Fibroblast of gingiva (primary cell): ENCODE data around the gene OSBP2.
A peak's percentile ranks its signal among the peaks of the same experiment; 100 is the strongest.

Experiments used
- DNase-seq: peaks from one replicate; pipeline ENCODE4 v3.0.0-alpha.2; 2011; ENCODE audit warnings: low read depth

Gene OSBP2

GRCh38 chr22:30903876-30904460 is 209.3 kb downstream of the OSBP2 start:
- DNase-seq: no peak

- no peak for DNase-seq
Measured at GRCh38 chr22:30905696-30906341, 211.1 kb downstream of the OSBP2 start.

GRCh38 chr22:30906411-30906810 is 211.7 kb downstream of the OSBP2 start:
- DNase-seq: no peak

GRCh38 chr22:30906946-30907345 is 212.3 kb downstream of the OSBP2 start:
- DNase-seq: no peak

GRCh38 chr22:30908051-30908461 is 213.4 kb downstream of the OSBP2 start:
- no peak for DNase-seq

- no peak for DNase-seq
Measured at GRCh38 chr22:30909306-30909705, 214.6 kb downstream of the OSBP2 start.

GRCh38 chr22:30910358-30910757 is 215.7 kb downstream of the OSBP2 start:
- DNase-seq: no peak

GRCh38 chr22:30918761-30919160 is 224.1 kb downstream of the OSBP2 start:
- DNase-seq: no peak

GRCh38 chr22:30919973-30920372 is 225.3 kb downstream of the OSBP2 start:
- no peak for DNase-seq

GRCh38 chr22:30920407-30920806 is 225.7 kb downstream of the OSBP2 start:
- DNase-seq: peak; percentile 46

- DNase-seq: no peak
Measured at GRCh38 chr22:30921108-30921507, 226.4 kb downstream of the OSBP2 start.

GRCh38 chr22:30922151-30922611 is 227.5 kb downstream of the OSBP2 start:
- peak; percentile 62 for DNase-seq

GRCh38 chr22:30923168-30923900 is 228.7 kb downstream of the OSBP2 start:
- no peak for DNase-seq

- no peak for DNase-seq
Measured at GRCh38 chr22:30925667-30926066, 231.0 kb downstream of the OSBP2 start.

- no peak for DNase-seq
Measured at GRCh38 chr22:30926706-30927105, 232.0 kb downstream of the OSBP2 start.

- DNase-seq: no peak
Measured at GRCh38 chr22:30927806-30928205, 233.1 kb downstream of the OSBP2 start.

GRCh38 chr22:30928401-30928800 is 233.7 kb downstream of the OSBP2 start:
- DNase-seq: no peak

GRCh38 chr22:30930228-30930627 is 235.6 kb downstream of the OSBP2 start:
- DNase-seq: no peak

- DNase-seq: no peak
Measured at GRCh38 chr22:30931541-30932300, 237.0 kb downstream of the OSBP2 start.

GRCh38 chr22:30932661-30933060 is 238.0 kb downstream of the OSBP2 start:
- DNase-seq: no peak

- DNase-seq: no peak
Measured at GRCh38 chr22:30933457-30933856, 238.8 kb downstream of the OSBP2 start.

GRCh38 chr22:30934053-30934452 is 239.4 kb downstream of the OSBP2 start:
- DNase-seq: no peak
